ENCODE data around the gene ZNF888. TPM values are rescaled to one million over a fixed set of nuclear protein-coding genes. Genes with fewer than 3 reads are reported as not detected.
"Not testable (repeated sequence)": the region's sequence is repeated elsewhere in the genome, so short reads cannot be mapped to it uniquely, and the experiment has no call there.

The ZNF888 gene
- polyA plus RNA-seq (2013, experiment 1 of 2; ENCODE audit: insufficient read length): 1.4 TPM
- polyA plus RNA-seq (2013, experiment 2 of 2; ENCODE audit: insufficient read length): 1.4 TPM

DNA sequence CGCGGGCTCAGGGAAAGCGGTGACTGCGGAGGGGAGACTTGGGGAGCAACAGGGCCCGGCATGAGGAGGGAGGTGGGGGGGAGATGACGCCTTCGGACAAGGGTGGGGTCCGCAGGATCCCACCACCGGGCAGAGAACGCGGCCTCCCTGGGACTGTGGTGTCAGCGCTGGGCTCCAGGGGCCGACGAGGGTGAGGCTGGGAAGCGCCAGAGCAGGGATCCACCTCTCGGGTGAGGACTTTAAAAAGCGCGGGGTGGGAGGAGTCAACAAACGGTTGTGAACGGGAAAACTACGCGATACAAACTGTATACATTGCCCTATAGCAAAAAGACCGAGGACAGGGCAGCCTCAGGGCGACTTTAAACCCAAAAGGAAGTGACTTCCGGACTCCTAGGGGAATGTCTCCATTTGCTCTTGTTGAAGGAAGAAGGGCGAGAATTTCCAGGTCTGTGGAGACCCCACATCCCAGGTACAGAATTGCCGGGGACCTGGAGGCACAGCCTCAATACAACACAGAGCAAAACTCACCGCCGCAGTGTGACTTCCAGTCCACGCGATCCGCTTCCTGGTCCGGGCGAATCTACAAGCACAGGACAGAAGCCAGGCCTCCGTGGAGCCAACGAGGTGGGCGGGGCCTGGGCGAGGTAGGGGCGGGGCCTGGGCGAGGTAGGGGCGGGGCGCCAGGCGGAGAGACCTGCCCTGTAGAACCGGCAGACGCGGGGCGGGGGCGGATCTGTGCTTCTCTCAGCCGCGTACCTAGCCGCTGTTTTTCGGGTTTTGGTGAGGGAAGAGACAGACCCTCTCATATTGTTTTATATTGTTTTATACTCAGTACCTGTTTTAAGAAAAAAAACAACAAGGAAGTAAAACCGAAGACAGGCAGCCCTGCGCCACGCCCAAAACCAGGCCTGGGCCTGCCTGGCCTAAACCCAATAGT, at the start of gene ZNF888:
ZNF888 (minus strand) TSS at position 588 of the 937 bp plus-strand sequence. CDS start 5,555 bp downstream, outside the sequence.
- DNase-seq: peak; percentile 76

DNA sequence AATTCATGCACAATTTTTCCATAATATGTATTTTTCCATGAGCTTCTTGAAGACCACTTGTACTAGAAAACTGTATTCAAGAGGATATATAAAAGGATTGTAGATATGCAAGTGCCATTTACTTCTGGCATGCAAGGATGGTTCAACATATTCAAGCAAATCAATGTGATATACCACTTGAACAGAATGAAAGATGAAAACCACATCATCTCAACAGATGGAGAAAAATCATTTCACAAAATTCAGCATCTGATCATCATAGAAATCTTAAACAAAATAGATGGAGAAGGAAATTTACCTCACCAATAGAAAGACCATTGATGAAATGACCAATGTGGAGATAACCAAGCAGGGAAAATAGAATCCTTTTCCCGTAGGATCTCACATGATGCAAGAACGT, 44.5 kb upstream of the ZNF888 start:
- DNase-seq: no peak

- DNase-seq: no peak
Observed at GRCh38 chr19:52963247-52963618, 40.0 kb upstream of the ZNF888 start.

GRCh38 chr19:52962394-52963246, 39.4 kb upstream of the ZNF888 start, which contains the start of gene ZNF816:
Gene ZNF816 (minus strand): TSS chr19:52962881. CDS start chr19:52956089, 6,792 bp downstream.
- DNase-seq: peak; percentile 94

DNA sequence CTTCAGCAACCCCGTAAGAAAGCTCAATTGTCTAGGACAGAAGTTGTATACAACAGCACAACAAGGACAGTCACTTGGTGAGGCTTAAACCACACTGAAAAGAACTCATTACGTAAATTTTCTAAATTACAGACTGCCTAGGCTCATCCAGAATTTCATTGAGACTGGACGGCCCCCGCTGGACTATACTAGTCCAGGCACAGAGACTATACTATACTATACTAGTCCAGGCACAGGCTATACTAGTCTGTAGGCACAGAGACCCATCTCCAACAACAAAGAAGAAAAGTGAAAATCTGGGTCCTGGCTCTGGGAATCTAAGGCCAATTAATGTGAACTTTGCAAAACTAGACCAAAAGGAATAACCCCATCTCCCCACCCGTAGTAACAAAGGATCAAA, 38.8 kb upstream of the ZNF888 start:
- no peak for DNase-seq

- DNase-seq: no peak
Observed at GRCh38 chr19:52959613-52960295, 36.5 kb upstream of the ZNF888 start.

DNA sequence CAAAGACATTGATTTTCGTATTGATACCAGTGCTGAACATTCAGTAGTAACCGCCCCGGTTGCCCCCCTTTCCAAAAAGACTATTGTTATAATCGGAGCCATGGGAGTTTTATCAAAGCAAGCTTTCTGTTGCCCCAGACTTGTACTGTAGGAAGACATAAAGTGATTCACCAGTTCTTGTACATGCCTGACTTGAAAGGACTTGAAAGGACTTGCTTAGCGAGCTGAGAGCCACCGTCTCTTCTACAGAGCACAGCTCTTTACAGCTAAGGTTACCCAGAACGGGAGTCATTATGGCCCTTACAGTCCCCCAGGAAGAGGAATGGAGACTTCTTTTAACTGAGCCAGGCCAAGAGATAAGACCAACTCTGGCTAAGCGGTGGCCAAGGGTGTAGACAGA, 34.4 kb upstream of the ZNF888 start:
- DNase-seq: no peak

DNA sequence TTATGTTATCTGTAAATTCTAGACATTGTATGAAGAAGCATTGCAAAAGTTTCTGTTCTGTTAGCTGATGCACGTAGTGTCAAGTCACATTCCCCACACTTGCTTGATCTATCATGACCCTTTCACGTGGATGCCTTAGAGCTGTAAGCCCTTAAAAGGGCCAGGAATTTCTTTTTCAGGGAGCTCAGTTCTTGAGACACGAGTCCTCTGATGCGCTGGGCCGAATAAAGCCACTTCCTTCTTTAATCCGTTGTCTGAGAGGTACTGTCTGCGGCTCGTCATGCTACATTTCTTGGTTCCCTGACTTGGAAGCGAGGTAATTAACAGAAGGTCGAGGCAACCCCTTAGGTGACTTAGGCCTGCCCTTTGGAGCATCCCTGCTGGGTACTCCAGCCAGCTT, 33.7 kb upstream of the ZNF888 start:
- DNase-seq: no peak

GRCh38 chr19:52949422-52949821, 26.2 kb upstream of the ZNF888 start:
- no peak for DNase-seq

DNA sequence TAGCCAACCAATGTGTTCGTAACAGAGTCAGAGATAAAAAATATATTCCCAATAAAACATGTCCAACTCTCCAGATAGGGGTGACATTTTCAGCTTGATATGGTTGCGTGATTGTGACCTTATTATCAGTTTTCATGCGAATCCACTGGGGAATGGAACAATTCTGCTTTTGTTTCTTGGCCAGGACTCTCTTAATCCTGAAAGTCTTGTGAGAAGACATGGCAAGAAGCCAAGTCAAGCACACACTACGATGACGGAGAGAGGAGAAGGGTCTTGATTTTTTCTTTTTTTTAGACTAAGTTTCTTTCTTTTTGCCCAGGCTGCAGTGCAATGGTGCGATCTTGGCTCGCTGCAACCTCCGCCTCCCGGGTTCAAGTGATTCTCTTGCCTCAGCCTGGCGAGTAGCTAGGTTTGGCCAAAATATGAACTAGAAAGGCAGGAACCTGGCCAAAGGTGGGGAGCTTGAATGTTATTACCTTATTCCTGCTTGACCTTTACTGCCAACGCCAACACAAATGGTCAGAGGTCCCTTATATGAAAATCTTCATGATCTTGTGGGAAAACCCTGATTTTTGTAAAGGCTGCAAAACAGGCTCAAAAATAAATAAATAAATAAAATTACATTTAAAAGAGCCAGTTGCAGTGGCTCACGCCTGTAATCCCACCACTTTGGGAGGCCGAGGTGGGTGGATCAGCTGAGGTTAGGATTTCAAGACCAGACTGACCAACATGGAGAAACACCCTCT, 25.0 kb upstream of the ZNF888 start:
- DNase-seq: no peak

GRCh38 chr19:52946322-52947310, 23.4 kb upstream of the ZNF888 start:
- no peak for DNase-seq

- DNase-seq: no peak
Observed at GRCh38 chr19:52945652-52946321, 22.6 kb upstream of the ZNF888 start.

- DNase-seq: not testable (repeated sequence)
Observed at GRCh38 chr19:52944703-52945493, 21.7 kb upstream of the ZNF888 start.

GRCh38 chr19:52943884-52944643, 20.8 kb upstream of the ZNF888 start:
- DNase-seq: no peak

GRCh38 chr19:52943134-52943883, 20.1 kb upstream of the ZNF888 start:
- DNase-seq: no peak

DNA sequence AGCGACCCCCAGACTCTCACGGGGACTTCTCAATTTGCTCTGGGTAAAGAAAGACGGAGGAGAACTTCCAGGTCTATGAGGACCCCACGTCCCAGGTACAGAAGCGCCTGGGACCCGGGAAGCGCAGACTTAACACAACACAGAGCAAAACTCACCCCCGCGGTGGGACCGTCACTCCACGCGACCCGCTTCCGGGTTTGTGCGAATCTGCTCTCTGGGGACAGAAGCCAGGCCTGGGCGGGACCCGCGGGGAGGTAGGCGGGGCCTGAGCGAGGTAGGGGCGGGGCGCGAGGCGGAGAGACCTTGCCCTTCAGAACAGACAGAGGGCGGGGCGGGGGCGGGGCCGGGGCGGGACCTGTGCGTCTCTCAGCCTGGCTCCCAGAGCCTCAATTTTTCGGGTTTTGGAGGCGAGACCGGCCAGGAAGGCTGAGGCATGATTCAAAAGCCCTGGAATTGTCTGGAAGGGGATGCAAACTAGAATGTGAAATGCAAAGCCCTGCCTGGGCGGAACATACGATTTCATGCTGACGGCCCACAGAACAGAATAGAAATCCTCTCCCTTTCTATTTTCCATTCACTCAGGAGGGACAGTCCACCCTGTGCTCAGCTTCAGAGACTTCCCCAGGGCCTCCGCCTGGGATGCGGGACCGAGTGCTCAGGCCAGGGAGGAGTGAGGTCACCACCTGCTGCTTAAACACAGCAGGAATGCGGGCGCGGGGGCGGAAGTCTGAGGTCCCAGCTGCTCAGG, 19.3 kb upstream of the ZNF888 start:
- peak; percentile 81 for DNase-seq

DNA sequence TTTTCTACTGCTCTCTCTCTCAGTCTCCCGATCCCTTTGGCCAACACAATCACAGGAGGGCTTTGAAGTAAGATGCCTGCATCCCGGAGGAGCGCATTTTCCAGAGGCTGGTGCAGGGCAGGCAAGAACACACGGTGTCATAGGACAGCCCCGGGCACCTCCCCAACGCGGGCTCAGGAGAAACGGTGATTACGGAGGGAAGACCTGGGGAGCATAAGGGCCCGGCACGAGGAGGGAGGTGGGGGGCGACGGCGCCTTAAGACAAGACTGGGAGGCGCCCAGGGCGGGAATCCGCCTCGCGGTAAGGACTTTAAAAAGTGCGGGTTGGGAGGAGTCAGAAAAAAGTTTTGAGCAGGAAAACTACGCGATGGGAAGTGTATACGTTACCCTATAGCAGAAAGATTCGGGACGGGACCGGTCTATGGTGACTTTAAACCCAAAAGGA, 18.7 kb upstream of the ZNF888 start:
- DNase-seq: peak; percentile 22

All from fibroblast of skin of abdomen (primary cell).